ENCODE data around the gene NRXN3. TPM values are rescaled to one million over a fixed set of nuclear protein-coding genes. Genes with fewer than 3 reads are reported as not detected.

The NRXN3 gene
- total RNA-seq, 2 donors from 2014 or later, result not detected

DNA sequence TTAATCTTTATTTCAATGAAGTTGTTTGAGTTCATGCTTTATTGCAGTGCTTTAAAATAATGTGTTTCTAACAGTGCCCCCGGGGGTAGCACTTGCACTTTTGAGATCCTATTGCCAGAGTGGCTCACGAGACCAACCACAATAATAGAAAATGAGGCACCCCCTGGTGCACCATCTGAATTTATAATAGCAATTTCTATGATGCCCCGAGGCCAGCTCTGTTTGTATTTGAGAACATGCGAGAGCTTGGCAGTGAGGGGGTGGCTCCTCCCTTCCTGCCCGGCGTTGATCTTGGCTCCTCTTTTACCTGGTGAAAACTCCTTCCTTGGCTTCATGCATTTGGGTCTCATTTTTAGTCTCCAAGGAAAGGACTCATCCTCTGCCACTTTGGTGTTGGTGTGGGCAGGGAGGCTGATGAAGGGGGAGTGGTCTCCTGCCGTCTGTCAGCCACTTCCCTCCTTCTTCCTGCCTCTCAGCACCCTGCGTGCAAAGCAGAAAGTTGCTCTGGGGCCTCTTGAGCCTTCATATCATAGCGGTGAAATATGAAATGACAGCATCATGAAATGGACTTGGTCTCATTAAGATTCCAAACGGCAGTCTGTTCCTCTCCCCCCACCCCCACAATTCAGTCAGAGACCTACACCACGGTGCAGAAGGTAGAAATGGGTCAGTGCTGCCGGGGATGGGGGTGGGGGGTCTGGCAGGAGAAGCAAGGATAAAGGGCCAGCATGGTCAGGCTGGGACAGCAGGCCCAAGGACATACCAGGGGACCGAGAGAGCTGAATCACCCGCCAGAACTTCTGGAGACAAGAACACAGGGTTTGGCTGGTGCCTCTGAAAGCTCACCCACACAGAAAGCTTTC, 17.7 kb upstream of the NRXN3 start:
- peaks cover 18% of the 10 kb centered on the region for H3K27me3 Mint-ChIP-seq (ENCODE audit: low read depth)
- no peak for ATAC-seq (replicated peaks in 1 of 2)

DNA sequence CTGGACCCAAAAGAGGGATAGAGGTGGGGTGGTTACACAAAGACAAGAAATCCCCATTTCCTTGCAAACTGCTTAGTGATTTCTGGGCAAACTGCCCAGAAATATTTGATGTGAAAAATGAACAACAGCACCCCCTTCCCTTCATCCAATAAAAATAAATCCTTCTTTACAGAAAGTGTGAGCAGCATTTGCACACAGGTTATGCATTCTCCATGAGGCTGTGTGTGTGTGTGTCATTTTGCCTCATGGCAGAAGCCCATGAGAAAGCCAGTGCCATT, 17.2 kb upstream of the NRXN3 start:
- H3K4me1 Mint-ChIP-seq (ENCODE audit: low read depth), result no peaks in the 10 kb centered on the region
- peaks cover 16% of the 10 kb centered on the region for H3K27me3 Mint-ChIP-seq (ENCODE audit: low read depth)
- no peak for ATAC-seq (replicated peaks in 1 of 2)
- H3K27ac Mint-ChIP-seq, result no peak overlapping the region
- H3K36me3 Mint-ChIP-seq (ENCODE audit: insufficient read depth in 2 of 2), result no peaks in the 10 kb centered on the region
- H3K9me3 Mint-ChIP-seq, result no peaks in the 10 kb centered on the region
- DNase-seq, result no peak
- H3K4me3 Mint-ChIP-seq, result no peak overlapping the region

More for the DNA sequence above, 17.7 kb upstream of the NRXN3 start:
- no peaks in the 10 kb centered on the region for H3K9me3 Mint-ChIP-seq
- no peak for DNase-seq
- H3K4me3 Mint-ChIP-seq, result no peak overlapping the region
- H3K36me3 Mint-ChIP-seq (ENCODE audit: insufficient read depth in 2 of 2), result no peaks in the 10 kb centered on the region
- no peak overlapping the region for H3K27ac Mint-ChIP-seq
- no peaks in the 10 kb centered on the region for H3K4me1 Mint-ChIP-seq (ENCODE audit: low read depth)

DNA sequence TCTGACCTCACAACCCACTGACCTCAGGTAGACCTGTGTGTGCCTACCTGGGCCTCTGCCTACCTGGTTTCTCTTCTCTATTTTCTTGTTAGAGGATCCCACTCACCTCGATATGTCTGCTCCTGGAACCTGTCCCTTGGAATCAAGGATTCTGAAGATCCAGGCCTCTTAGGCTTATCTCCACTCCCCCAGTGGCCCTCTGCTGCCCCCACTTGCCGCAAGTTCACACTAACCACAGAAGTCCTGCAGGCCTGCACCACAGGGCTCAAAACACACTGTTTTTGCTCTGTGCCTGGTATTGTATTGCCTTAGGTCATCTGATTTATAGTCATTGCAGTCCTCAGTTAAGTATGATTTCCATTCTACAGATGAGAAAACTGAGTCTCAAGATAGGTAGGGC, 15.3 kb upstream of the NRXN3 start:
- no peak overlapping the region for H3K4me3 Mint-ChIP-seq
- H3K27me3 Mint-ChIP-seq (ENCODE audit: low read depth), result peaks cover 14% of the 10 kb centered on the region
- H3K9me3 Mint-ChIP-seq, result no peaks in the 10 kb centered on the region
- no peaks in the 10 kb centered on the region for H3K4me1 Mint-ChIP-seq (ENCODE audit: low read depth)
- no peaks in the 10 kb centered on the region for H3K36me3 Mint-ChIP-seq (ENCODE audit: insufficient read depth in 2 of 2)
- H3K27ac Mint-ChIP-seq, result no peak overlapping the region
- no peak for DNase-seq
- no peak for ATAC-seq (replicated peaks in 1 of 2)

DNA sequence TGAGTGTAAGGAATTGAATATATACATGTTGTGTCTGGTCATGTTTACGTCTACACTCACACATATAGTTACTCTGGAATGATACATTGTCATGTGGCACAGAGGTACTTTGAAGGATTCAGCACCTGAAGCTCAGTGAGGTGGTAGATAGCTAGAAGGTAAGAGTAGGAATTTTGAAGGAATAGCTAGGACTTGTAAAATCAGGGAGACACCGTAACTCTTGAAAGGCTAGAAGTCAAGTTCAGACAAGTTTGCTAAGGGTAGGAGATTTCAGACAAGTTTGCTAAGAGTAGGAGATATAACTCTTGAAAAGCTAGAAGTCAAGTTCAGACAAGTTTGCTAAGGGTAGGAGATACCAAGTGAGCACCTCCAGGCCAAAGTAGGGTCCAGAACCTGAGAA, 14.0 kb upstream of the NRXN3 start:
- H3K4me3 Mint-ChIP-seq, result no peak overlapping the region
- DNase-seq, result no peak
- H3K27ac Mint-ChIP-seq, result no peak overlapping the region

DNA sequence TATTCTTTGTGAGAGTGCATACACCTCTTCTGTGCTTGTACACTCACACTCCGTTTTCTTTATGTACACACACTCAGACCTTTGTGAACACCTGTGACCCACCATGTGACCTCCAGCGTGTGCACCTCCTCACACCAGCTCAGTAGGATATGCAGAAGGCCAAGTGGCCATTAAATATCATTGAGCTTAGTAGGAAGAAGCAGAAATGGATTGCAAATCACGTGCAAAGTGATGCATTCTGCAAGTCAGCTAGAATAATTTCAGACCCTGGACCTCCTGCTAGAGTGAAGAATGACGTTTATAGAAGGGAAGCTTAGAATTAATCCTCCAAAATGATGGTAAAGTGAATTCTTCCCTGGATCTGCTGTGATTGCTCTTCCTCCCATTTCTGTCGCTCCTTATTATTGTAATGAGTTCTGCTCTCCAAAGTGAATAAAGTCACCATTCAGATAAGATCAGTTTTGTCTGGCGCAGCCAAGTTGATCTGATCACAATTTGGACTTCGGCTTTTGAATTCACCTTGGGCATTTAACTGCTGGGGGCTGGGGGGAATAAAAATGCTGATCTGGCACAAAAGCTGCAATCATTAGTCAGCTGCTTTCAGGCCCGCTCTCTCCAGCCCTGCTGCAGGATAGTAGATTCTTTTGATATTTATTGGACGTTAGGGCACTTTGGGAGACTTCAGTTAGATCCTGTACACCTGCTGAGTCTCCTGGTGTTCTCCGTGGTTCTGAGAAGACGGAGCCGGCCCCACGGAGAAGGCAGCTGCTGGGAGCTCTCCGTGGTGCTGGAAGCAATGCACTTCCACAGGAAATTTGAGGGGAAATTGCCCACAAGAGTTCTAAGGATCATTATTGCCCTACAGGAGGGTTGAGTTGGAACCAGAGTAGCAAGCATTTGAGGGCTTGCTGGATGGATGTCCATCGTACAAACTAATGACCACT, 12.4 kb upstream of the NRXN3 start:
- no peak for ATAC-seq (replicated peaks in 1 of 2)

More for the DNA sequence above, 14.0 kb upstream of the NRXN3 start:
- Mint-ChIP-seq H3K4me1 (ENCODE audit: low read depth) (no peaks in the 10 kb centered on the region), H3K9me3 (no peaks in the 10 kb centered on the region), H3K36me3 (ENCODE audit: insufficient read depth in 2 of 2) (no peaks in the 10 kb centered on the region), H3K27me3 (ENCODE audit: low read depth) (peaks cover 19% of the 10 kb centered on the region)
- no peak for ATAC-seq (replicated peaks in 1 of 2)

DNA sequence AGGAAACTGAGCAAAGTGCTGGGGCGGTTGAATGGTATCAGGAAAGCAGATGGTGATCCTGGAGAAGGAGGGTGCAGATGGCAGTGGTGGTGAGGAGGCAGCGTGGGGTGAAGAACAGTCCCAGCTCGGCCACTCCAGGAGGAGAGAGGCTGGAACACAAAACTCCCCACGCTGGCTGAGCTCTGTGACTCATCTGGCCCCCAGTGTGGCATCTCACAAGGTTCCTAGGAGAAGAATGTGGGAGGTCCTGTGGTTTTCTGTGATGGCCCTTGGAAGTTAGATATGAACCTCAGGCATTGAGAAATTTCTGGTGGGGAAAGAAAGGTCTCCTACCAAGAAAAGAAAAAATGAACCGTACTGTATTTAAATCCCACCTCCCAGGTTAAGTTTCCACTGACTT, 8.0 kb upstream of the NRXN3 start:
- Mint-ChIP-seq H3K27ac (no peak overlapping the region), H3K4me3 (no peak overlapping the region), H3K27me3 (ENCODE audit: low read depth) (peaks cover 43% of the 10 kb centered on the region), H3K36me3 (ENCODE audit: insufficient read depth in 2 of 2) (no peaks in the 10 kb centered on the region), H3K4me1 (ENCODE audit: low read depth) (no peaks in the 10 kb centered on the region), H3K9me3 (no peaks in the 10 kb centered on the region)
- no peak for DNase-seq
- ATAC-seq (replicated peaks in 1 of 2), result no peak

More for the DNA sequence above, 12.4 kb upstream of the NRXN3 start:
- no peaks in the 10 kb centered on the region for H3K4me1 Mint-ChIP-seq (ENCODE audit: low read depth)
- no peak for DNase-seq
- no peak overlapping the region for H3K4me3 Mint-ChIP-seq
- peaks cover 32% of the 10 kb centered on the region for H3K27me3 Mint-ChIP-seq (ENCODE audit: low read depth)
- no peak overlapping the region for H3K27ac Mint-ChIP-seq
- no peaks in the 10 kb centered on the region for H3K9me3 Mint-ChIP-seq
- no peaks in the 10 kb centered on the region for H3K36me3 Mint-ChIP-seq (ENCODE audit: insufficient read depth in 2 of 2)

DNA sequence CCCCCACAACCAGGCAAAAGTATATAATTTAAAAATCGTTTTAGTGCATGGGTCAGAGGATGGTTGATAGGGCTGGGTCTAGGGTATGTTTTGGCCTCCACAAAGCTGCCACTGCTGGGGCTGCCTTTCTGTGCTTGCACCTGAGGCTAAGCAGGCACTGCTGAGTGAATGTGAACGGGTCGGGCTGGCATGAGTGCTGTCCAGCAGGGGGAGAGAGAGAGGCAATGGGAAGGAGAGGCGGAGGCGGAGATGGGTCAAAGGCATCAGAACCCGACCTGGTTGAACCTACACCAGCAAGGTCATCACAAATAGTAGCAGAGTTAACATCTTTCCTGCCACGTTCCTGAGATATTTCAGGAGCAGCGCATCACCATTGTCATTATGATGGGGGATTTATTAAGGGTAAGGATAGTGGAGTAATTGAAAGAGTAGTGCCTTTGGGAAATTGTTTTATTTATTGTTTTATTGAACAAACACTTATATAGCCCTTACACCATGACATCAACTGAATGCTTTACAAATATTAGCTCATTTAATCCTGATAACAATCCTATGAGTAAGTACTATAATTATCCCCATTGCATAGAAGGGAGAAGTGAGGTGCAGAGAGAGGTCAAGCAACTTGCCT, 5.8 kb upstream of the NRXN3 start:
- H3K4me3 Mint-ChIP-seq, result no peak overlapping the region
- H3K36me3 Mint-ChIP-seq (ENCODE audit: insufficient read depth in 2 of 2), result no peaks in the 10 kb centered on the region
- DNase-seq, result peak; percentile 15 to 30
- ATAC-seq (replicated peaks in 1 of 2), result peak in 1 of 2 donors; percentile 44
- peaks cover 43% of the 10 kb centered on the region for H3K27me3 Mint-ChIP-seq (ENCODE audit: low read depth)
- no peak overlapping the region for H3K27ac Mint-ChIP-seq
- no peaks in the 10 kb centered on the region for H3K4me1 Mint-ChIP-seq (ENCODE audit: low read depth)
- H3K9me3 Mint-ChIP-seq, result no peaks in the 10 kb centered on the region

DNA sequence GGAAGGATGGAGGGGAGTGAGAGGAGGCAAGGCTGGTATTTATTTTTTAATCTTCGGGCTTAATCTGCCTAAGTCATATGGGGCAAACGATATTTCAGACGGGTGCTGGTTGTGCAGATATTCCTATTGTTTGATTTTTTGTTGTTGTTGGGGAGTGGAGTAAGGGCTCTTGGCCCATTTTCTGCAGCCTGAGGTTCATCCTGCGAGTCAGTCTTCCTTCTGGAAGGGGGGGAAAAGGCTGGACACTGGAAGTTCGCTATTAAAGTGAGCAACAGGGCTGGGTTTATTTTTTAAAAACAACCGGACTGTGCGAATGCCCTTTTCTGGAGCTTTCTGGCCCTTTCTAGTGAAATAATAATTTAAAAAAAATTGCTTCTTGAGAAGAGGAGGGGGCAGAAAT, 2.3 kb downstream of the NRXN3 start:
- DNase-seq (no peak), ATAC-seq (replicated peaks in 1 of 2) (no peak)
- Mint-ChIP-seq H3K4me3 (no peak overlapping the region), H3K36me3 (ENCODE audit: insufficient read depth in 2 of 2) (no peaks in the 10 kb centered on the region), H3K9me3 (peaks cover 1 to 2% of the 10 kb centered on the region in 2 donors), H3K4me1 (ENCODE audit: low read depth) (no peaks in the 10 kb centered on the region), H3K27me3 (ENCODE audit: low read depth) (peaks cover 24% of the 10 kb centered on the region), H3K27ac (no peak overlapping the region)

DNA sequence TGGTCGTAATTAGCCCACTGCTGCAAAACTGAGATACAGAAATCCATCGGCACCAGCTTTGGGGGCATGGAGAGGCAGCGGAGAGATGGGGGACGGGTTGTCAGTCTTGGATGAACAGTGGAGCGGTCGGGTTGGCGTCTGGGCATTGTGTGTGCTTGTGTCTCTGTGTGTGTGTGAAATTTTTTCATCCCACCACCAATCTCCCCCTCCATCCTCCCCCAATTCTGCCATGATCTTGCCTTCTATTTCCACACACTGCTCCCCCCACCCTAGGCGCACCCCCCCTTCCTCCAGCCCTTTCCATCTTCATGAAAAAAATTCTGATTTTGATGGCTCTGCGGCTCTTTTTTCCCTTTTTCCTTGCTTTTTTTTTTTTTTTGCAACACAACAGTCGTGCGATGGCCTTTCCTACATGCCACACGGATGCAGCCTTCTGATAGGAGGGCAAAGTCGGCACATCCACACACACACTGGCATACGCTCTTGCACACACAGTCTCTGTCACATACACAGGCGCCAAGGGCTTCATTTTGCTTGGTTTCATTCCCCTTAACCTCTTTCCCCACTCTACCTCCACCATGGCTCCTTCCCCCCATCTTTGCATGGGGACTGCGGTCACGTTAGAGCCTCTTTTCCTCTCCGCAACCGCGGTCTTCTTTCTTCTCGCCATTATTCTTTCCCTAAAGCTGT, 3.3 kb downstream of the NRXN3 start:
- ATAC-seq (replicated peaks in 1 of 2) (no peak), DNase-seq (no peak)
- Mint-ChIP-seq H3K4me3 (no peak overlapping the region), H3K27ac (no peak overlapping the region), H3K4me1 (ENCODE audit: low read depth) (no peaks in the 10 kb centered on the region), H3K36me3 (ENCODE audit: insufficient read depth in 2 of 2) (no peaks in the 10 kb centered on the region), H3K9me3 (peaks cover 1 to 2% of the 10 kb centered on the region in 2 donors), H3K27me3 (ENCODE audit: low read depth) (peaks cover 24% of the 10 kb centered on the region)

DNA sequence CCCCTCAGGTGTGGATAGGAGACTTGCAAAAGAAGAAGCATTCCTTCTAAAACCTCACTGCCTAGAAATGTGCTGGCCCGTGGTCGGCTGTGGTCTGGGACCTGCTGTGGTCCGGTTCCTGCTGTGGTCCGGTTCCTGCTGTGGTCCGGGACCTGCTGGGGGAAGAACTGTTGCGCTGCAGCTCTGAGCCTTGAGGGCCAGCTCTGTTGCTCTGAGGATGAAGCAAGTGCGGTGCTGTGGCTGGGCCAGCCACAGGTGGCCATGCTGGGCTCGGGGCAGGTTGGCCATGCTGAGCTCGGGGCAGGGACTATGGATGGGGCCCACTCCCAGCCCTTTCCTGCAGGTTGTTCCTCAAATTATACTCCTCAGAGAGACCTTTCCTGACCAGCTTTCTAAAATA, 5.2 kb downstream of the NRXN3 start:
- Mint-ChIP-seq H3K9me3 (peaks cover 1 to 2% of the 10 kb centered on the region in 2 donors), H3K4me1 (ENCODE audit: low read depth) (no peaks in the 10 kb centered on the region), H3K27me3 (ENCODE audit: low read depth) (peaks cover 33% of the 10 kb centered on the region), H3K4me3 (no peak overlapping the region), H3K36me3 (ENCODE audit: insufficient read depth in 2 of 2) (no peaks in the 10 kb centered on the region), H3K27ac (no peak overlapping the region)
- no peak for DNase-seq
- no peak for ATAC-seq (replicated peaks in 1 of 2)

DNA sequence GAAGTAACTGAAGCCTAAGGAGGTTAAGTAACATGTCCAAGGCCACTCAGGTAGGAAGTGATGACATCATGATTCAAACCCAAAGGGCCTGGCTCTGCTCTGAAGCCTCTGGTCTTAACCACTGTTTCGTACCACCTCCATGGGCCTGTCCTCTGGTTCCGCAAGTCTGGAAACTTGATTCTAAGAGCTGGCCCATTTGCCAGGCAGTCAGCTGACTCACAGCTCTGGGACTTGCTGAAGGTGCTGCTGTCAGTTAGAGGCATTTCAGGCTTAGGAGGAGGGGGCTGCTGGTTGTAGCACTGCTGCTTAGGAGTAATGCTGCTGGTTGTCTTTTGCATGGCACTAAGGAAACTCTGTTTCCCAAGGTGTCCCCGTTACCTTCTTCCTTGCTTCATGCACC, 7.9 kb downstream of the NRXN3 start:
- Mint-ChIP-seq H3K27me3 (ENCODE audit: low read depth) (peaks cover 18% of the 10 kb centered on the region), H3K4me1 (ENCODE audit: low read depth) (no peaks in the 10 kb centered on the region), H3K4me3 (no peak overlapping the region), H3K36me3 (ENCODE audit: insufficient read depth in 2 of 2) (no peaks in the 10 kb centered on the region), H3K9me3 (peaks cover 1 to 2% of the 10 kb centered on the region in 2 donors), H3K27ac (no peak overlapping the region)
- DNase-seq (no peak), ATAC-seq (replicated peaks in 1 of 2) (no peak)

DNA sequence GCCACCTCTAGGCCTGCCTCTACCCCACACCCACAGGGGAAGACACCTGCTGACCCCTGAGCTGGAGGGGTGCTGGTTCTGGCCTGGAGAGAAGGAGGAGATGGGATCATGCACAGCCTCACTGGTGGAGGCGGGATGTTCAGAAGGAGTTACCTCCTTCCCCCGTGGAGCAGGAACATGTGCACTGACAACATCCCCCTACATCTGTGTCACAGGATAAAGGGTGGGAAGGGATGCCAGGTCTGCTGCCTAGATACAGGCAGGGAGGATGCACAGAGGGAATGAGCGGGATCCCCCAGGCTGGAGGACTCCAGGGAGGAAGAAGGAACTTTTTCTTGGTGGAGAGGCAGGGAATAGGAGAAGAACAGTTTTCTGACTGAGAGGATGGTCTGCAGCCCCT, 8.8 kb downstream of the NRXN3 start:
- no peak for ATAC-seq (replicated peaks in 1 of 2)
- Mint-ChIP-seq H3K27ac (no peak overlapping the region), H3K9me3 (peaks cover 1 to 2% of the 10 kb centered on the region in 2 donors), H3K4me1 (ENCODE audit: low read depth) (no peaks in the 10 kb centered on the region), H3K36me3 (ENCODE audit: insufficient read depth in 2 of 2) (no peaks in the 10 kb centered on the region), H3K4me3 (no peak overlapping the region), H3K27me3 (ENCODE audit: low read depth) (peaks cover 23% of the 10 kb centered on the region)
- DNase-seq, result no peak
